ENCODE results near the gene VMAC.

Gene VMAC

GRCh38 chr19:5952193-5953029 is 47.7 kb downstream of the VMAC start:
- DNase-seq (ENCODE audit: low read depth in 2 of 2) = no peak

GRCh38 chr19:5953030-5953589 is 48.4 kb downstream of the VMAC start:
- peak in 1 of 2 experiments; percentile 29 for DNase-seq (ENCODE audit: low read depth in 2 of 2)

GRCh38 chr19:5953680-5954213 is 49.1 kb downstream of the VMAC start:
- DNase-seq (ENCODE audit: low read depth in 2 of 2) = no peak

GRCh38 chr19:5954293-5954692 is 49.6 kb downstream of the VMAC start:
- DNase-seq (ENCODE audit: low read depth in 2 of 2) = no peak

GRCh38 chr19:5955636-5955935 is 50.9 kb downstream of the VMAC start:
- no peak for DNase-seq (ENCODE audit: low read depth in 2 of 2)

GRCh38 chr19:5956323-5956722 is 51.7 kb downstream of the VMAC start:
- DNase-seq (ENCODE audit: low read depth in 2 of 2) = no peak

- DNase-seq (ENCODE audit: low read depth in 2 of 2) = no peak
Observed at GRCh38 chr19:5956728-5957127, 52.1 kb downstream of the VMAC start.

- DNase-seq (ENCODE audit: low read depth in 2 of 2) = no peak
Observed at GRCh38 chr19:5957170-5957569, 52.5 kb downstream of the VMAC start.

- no peak for DNase-seq (ENCODE audit: low read depth in 2 of 2)
Observed at GRCh38 chr19:5958074-5958850, 53.6 kb downstream of the VMAC start.

GRCh38 chr19:5958851-5959122 is 54.1 kb downstream of the VMAC start:
- no peak for DNase-seq (ENCODE audit: low read depth in 2 of 2)

- no peak for DNase-seq (ENCODE audit: low read depth in 2 of 2)
Observed at GRCh38 chr19:5959260-5960004, 54.8 kb downstream of the VMAC start.

Data from fibroblast of skin of left biceps (primary cell).